ENCODE results near the gene SLC30A1. TPM values are rescaled to one million over a fixed set of nuclear protein-coding genes. Genes with fewer than 3 reads are reported as not detected.

The SLC30A1 gene
- total and polyA plus RNA-seq, 12 donors: 4.6 to 82.6 (median 37.5) TPM

DNA sequence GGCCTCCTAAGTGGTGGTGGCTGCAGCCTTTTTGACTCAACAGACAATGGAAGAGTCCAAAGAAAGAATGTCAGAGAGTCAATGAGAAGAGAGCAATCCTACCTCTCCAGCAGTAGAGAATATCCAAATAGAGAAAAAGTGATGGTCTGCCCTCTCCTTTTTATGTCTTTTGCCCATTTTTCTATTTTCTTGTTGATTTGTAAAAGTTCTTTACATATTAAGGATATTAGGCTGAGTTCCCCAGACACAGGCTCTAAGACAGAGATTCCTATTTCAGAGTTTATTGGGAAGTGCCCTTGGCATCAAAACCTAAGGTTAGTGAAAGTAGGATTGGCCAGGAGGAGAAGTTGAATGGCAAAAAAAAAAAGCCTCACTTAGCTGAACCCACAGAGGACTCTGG is 20.3 kb upstream of the SLC30A1 start:
- no peak for DNase-seq
- no peaks in the 10 kb centered on the region for H3K36me3 ChIP-seq (replicated peaks in 1 of 2)
- H3K4me1 ChIP-seq (replicated peaks in 1 of 2): peaks cover 0 to 23% of the 10 kb centered on the region in 2 donors
- H3K4me3 ChIP-seq: no peak overlapping the region
- no peaks in the 10 kb centered on the region for H3K27me3 ChIP-seq
- intact Hi-C loops (cut with DNase I): no loop called here
- no peak overlapping the region for H3K27ac ChIP-seq
- TF ChIP-seq, protein P1, sequence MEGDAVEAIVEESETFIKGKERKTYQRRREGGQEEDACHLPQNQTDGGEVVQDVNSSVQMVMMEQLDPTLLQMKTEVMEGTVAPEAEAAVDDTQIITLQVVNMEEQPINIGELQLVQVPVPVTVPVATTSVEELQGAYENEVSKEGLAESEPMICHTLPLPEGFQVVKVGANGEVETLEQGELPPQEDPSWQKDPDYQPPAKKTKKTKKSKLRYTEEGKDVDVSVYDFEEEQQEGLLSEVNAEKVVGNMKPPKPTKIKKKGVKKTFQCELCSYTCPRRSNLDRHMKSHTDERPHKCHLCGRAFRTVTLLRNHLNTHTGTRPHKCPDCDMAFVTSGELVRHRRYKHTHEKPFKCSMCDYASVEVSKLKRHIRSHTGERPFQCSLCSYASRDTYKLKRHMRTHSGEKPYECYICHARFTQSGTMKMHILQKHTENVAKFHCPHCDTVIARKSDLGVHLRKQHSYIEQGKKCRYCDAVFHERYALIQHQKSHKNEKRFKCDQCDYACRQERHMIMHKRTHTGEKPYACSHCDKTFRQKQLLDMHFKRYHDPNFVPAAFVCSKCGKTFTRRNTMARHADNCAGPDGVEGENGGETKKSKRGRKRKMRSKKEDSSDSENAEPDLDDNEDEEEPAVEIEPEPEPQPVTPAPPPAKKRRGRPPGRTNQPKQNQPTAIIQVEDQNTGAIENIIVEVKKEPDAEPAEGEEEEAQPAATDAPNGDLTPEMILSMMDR (IDR thresholded peaks at IDR 0.05): no peak
- TF ChIP-seq POLR2A (IDR thresholded peaks at IDR 0.05): no peak
- no peaks in the 10 kb centered on the region for H3K9me3 ChIP-seq (replicated peaks in 1 of 3)

- Histone ChIP-seq H3K27ac (no peak overlapping the region), H3K27me3 (no peaks in the 10 kb centered on the region), H3K4me3 (no peak overlapping the region), H3K9me3 (replicated peaks in 1 of 3) (no peaks in the 10 kb centered on the region), H3K4me1 (replicated peaks in 1 of 2) (peaks cover 0 to 18% of the 10 kb centered on the region in 2 donors), H3K36me3 (replicated peaks in 1 of 2) (no peaks in the 10 kb centered on the region)
- WGBS, 4 donors: 73 to 92% (median 84%) methylated on average over 4 of the region's 4 CpGs
- DNase-seq: no peak
- TF ChIP-seq, protein P1 (IDR thresholded peaks at IDR 0.05): no peak
- TF ChIP-seq POLR2A (IDR thresholded peaks at IDR 0.05): no peak
- intact Hi-C loops (cut with DNase I): no loop called here
Observed at GRCh38 chr1:211598514-211598913, 19.6 kb upstream of the SLC30A1 start.

DNA sequence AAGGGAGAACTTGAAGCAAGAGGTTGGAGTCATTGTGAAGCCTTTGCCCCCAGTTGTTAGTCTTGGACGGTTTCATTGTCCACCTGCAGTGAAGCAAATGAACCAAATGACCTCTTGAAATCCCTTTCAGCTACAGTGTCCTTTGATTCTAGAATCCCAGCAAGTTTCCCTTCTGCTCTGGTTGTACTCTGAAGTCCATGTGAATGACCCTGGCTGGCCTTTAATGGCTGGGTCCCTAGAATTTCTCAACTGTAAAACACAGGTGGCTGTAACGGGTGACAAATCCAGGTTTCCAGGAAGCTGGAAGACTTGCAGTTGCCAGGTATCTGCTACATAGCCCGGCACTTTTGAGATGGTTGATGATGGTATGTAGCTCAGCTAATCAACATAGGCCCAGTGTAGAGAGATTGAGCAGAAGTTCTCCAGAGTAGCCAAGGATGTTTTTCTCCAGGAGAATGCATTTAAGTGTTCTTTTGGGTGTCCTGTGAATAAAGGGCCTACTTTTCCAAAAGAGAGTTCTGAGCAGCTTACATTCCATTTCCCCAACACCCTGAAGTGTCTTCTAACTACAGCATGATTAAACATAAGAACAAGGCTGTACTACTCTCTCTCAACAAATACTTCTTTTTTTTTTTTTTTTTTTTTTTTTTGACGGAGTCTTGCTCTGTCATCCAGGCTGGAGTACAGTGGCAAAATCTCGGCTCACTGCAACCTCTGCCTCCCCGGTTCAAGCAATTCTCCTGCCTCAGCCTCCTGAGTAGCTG is 17.6 kb upstream of the SLC30A1 start:
- TF ChIP-seq, protein P1 (IDR thresholded peaks at IDR 0.05): no peak
- no peak for TF ChIP-seq POLR2A (IDR thresholded peaks at IDR 0.05)
- H3K4me1 ChIP-seq (replicated peaks in 1 of 2): peaks cover 0 to 8% of the 10 kb centered on the region in 2 donors
- H3K27me3 ChIP-seq: no peaks in the 10 kb centered on the region
- DNase-seq: no peak
- no peak overlapping the region for H3K27ac ChIP-seq
- 78 to 93% (median 85%) methylated on average over 6 of the region's 6 CpGs for WGBS, 4 donors
- H3K36me3 ChIP-seq (replicated peaks in 1 of 2): no peaks in the 10 kb centered on the region
- no peak overlapping the region for H3K4me3 ChIP-seq
- intact Hi-C loops (cut with DNase I): no loop called here
- H3K9me3 ChIP-seq (replicated peaks in 1 of 3): no peaks in the 10 kb centered on the region

GRCh38 chr1:211595419-211595818 is 16.5 kb upstream of the SLC30A1 start:
- Histone ChIP-seq H3K4me3 (no peak overlapping the region), H3K4me1 (replicated peaks in 1 of 2) (peaks cover 0 to 8% of the 10 kb centered on the region in 2 donors), H3K27ac (no peak overlapping the region), H3K36me3 (replicated peaks in 1 of 2) (no peaks in the 10 kb centered on the region), H3K27me3 (no peaks in the 10 kb centered on the region), H3K9me3 (replicated peaks in 1 of 3) (no peaks in the 10 kb centered on the region)
- TF ChIP-seq, protein P1 (IDR thresholded peaks at IDR 0.05): no peak
- TF ChIP-seq POLR2A (IDR thresholded peaks at IDR 0.05): no peak
- intact Hi-C loops (cut with DNase I): no loop called here
- no peak for DNase-seq

Measured in adrenal gland (tissue), 12 donors.